Measurements from ENCODE around the gene ACOXL.

- TF ChIP-seq EZH2phosphoT487 (IDR thresholded peaks at IDR 0.05; ENCODE audit: insufficient read depth, low read depth) (no peak), EZH2 (IDR thresholded peaks at IDR 0.05; ENCODE audit: insufficient read depth, poor library complexity, severe bottlenecking) (no peak)
Measured at GRCh38 chr2:110837446-110838409, 105.4 kb downstream of the ACOXL start.
